DOHH2 (cell line): Measurements from ENCODE around the gene VPS37B.

Experiments
- CTCF ChIP-seq: fragments of 200-600 bp; sonication (generic); IDR thresholded peaks from one replicate; pipeline ENCODE4 v1.5.1; 2014; ENCODE audit warnings: antibody characterized with exemption, mild to moderate bottlenecking, low read depth, low read length; ENCODE audit not compliant: poor library complexity, severe bottlenecking
- EZH2phosphoT487 ChIP-seq: fragments of 200-600 bp; sonication (generic); IDR thresholded peaks from 2 replicates; pipeline ENCODE4 v1.6.1; 2017; ENCODE audit warnings: borderline replicate concordance, mild to moderate bottlenecking, antibody characterized with exemption, low read length, moderate library complexity, mixed read lengths

DNA sequence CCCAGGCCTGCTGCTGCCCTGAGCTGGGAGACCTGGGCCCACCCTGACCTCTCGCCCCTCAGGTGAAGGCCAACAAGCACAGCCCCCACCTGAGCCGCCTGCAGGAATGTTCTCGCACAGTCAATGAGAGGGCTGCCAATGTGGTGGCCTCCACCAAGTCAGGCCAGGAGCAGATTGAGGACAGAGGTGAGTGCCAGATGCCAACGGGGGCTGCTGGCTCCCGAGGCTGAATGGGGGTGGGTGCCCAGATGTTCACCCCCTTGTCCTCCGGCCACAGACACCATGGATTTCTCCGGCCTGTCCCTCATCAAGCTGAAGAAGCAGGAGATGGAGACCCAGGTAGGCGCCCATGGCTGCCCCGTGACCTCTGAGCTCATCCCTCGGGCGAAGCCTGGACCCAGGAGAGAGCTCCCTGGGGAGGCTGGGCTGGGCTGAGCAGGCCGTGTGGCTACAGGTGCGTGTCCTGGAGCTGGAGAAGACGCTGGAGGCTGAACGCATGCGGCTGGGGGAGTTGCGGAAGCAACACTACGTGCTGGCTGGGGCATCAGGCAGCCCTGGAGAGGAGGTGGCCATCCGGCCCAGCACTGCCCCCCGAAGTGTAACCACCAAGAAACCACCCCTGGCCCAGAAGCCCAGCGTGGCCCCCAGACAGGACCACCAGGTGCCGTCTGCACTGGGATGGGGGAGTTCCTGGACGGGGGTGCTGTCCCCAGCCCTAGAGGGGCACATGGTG lies 34.9 kb downstream of the VPS37B start:
- no peak for TF ChIP-seq CTCF
- TF ChIP-seq EZH2phosphoT487 = no peak
